ENCODE data around the gene ZSWIM5. TPM values are rescaled to one million over a fixed set of nuclear protein-coding genes. Genes with fewer than 3 reads are reported as not detected.

Gene ZSWIM5
- total RNA-seq, 1 donor from 2014 or later: 0.79 TPM

DNA sequence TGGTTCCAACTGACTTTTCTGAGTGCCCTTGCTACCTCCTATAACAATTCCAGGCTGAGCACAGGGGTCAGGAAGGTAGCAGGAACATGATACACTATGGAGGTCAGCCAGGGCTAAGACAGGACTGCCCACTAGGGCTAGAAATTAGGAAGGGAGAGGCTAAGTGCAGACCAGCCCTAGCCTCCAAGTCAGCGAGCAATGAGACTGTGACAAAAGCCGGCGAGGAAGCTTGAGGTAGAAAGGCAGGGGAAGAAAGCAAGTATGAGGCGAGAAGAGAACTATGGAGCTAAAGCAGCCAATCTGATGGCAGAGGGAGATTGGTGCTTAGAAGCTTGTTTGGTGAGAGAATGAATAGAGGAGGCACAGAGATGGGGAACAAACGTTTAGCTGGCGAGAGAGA lies 189.6 kb downstream of the ZSWIM5 start:
- no peak for DNase-seq

DNA sequence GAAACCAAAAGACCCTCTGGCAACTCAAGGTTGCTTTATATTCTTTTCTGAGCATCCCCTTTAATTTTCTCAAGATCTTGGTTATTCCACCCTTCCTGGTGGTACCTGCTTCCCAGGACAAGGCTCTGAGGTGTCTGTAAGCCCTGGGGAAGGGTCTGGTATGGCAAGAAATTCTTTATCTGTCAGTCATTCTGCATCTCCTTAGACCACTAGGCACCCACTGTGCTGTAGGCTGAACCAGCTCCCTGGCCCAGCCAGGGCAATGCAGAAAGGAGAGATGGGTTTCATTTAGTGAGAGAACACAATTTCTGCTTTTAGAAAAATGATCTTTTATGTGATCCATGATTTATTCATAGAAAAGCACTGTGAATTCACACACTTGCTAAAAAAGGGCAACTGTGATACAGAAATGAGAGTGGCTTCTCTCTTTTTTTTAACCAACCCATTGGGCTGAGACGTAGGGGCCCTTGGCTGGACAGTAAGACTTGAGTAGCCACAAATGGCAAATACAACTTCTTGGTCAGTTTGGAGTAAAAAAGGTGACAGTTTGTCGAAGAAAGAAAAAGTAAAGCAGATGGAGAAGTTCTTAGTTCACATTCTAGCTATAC lies 190.2 kb downstream of the ZSWIM5 start:
- DNase-seq: no peak

GRCh38 chr1:45015683-45016082 lies 190.7 kb downstream of the ZSWIM5 start:
- no peak for DNase-seq

GRCh38 chr1:45014321-45015028 lies 191.9 kb downstream of the ZSWIM5 start:
- peak; percentile 65 for DNase-seq

DNA sequence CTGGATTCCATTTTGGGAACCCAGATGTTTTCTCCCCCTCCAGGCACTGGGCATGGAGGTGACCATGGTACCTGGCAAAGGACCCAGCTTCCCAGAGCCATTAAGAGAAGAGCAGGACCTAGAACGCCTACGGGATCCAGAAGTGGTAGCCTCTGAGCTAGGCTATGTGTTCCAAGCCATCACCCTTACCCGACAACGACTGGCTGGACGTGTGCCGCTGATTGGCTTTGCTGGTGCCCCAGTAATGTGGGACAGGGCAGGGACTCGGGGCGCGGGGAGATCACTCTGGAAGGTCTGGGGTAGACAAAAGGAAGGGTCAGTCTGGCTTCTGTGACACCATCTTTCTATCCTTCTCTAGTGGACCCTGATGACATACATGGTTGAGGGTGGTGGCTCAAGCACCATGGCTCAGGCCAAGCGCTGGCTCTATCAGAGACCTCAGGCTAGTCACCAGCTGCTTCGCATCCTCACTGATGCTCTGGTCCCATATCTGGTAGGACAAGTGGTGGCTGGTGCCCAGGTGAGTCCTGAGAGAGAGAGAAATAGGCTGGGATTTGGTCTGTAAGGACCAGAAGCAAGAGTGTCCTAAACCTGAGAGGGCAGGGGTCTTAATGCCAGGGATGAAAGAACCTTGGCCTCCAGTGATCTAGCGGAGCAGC lies 192.7 kb downstream of the ZSWIM5 start:
- no peak for DNase-seq

- DNase-seq: no peak
Measured at GRCh38 chr1:45012639-45013278, 193.6 kb downstream of the ZSWIM5 start.

DNA sequence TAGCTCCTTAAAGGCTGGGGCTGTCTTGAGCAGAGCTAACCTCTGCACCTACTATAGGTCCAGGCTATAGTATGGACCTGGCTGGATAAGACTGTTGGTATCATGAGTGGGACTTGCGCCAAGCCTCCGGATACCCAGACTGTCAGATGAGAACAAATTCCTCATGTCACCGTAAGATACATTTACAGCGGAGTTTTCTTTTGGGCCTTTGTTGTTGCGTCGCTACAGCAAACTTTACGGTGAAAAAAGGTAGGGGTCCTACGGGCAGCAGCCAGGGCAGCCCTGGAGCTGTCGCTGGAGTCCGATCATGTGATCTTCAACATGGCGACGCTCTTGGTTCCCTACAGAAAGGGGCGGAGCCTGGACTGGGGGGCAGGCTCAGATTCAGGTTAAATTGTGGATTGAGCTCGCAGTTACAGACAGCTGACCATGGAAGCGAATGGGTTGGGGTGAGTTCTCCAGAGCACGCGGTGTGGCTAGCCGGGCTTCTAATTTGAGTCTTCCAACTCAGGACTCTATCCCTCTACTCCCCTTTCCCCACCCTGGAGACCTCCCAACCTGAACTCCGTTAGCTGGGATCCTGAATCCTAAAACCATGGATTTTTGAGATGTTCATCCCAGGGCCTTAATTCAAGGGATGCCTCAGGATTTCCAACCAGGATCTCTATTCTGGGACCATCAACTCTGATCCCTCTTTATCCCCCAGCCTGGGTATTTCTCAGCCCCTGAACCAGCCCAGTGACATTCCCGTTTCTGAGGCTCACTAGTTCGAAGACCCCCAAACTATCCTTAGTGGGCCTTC lies 194.4 kb downstream of the ZSWIM5 start, which contains the start of gene UROD:
UROD (plus strand) TSS at position 418 of the 802 bp plus-strand sequence; CDS start at position 430, 12 bp downstream.
- peak; percentile 96 for DNase-seq

GRCh38 chr1:45010855-45011811 lies 195.3 kb downstream of the ZSWIM5 start, which contains the start of gene HECTD3:
Gene HECTD3 (minus strand): TSS chr1:45011324. CDS start chr1:45011257, 67 bp downstream.
- DNase-seq: peak; percentile 76

DNA sequence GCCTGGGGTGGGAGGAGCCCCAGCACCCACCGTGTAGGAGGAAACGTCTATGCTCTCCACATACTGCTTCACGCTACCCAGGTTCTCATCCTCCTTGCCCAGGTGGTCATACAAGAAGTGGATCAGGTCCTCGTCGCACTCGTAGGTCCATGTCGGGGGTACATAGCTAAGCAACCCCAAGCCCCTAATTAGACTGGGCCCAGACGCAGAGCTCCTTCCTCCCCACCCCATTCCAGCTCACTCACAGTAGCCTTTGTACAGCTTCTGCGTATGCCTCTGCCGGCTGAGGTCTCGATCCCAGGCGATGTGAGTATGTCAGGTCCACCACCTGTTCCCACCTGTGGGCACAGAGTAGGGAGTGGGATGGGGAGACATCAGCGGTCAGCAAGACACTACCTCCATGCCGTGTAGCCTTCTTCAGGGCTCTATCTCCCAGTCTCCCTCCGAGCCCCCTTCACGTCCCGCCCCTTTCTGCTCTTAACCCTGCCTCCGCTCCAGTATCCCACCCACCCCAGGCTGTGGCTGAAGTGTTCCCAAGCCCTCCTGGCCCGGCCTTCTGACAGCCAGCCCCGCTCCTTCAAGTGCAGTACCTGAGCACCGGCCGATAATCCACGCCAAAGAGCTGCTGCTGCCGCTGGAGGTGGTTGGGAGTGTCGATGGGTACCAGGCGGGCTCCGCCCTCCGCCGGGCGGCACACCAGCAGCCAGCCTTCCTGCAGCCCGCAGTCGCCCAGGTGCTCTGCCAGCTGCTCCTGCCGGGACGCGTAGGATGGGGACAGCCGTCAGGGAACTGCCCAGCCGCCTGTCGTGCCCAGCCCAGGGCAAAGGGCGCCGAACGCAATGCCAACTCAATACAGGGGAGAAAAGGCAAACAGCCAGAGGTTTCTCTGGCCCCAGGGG lies 196.2 kb downstream of the ZSWIM5 start:
- DNase-seq: peak; percentile 2

GRCh38 chr1:45009296-45009865 lies 197.0 kb downstream of the ZSWIM5 start:
- no peak for DNase-seq

GRCh38 chr1:45008516-45008915 lies 197.9 kb downstream of the ZSWIM5 start:
- no peak for DNase-seq

GRCh38 chr1:45008076-45008475 lies 198.3 kb downstream of the ZSWIM5 start:
- no peak for DNase-seq

GRCh38 chr1:45007311-45007710 lies 199.1 kb downstream of the ZSWIM5 start:
- DNase-seq: no peak

DNA sequence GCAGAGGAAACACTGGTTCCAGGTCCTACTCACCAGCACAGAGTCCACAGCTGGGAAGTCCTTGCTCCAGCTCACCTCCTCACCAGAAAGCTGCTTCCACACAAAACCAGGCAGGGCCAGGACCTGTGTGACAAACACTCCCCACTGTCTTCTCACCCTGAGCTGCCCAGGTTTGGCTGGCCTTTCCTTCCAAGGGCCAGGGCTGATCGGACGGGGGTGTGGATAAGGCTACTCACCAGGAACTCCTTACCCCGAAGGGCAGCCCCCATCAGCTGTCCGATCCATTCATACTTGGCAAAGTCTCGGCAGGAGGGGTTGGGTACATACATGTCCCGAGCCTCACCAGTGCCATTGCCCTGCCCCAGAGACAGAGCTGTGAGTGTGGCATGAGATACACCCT lies 200.6 kb downstream of the ZSWIM5 start:
- DNase-seq: no peak

GRCh38 chr1:45004281-45004920 lies 202.0 kb downstream of the ZSWIM5 start:
- DNase-seq: no peak

DNA sequence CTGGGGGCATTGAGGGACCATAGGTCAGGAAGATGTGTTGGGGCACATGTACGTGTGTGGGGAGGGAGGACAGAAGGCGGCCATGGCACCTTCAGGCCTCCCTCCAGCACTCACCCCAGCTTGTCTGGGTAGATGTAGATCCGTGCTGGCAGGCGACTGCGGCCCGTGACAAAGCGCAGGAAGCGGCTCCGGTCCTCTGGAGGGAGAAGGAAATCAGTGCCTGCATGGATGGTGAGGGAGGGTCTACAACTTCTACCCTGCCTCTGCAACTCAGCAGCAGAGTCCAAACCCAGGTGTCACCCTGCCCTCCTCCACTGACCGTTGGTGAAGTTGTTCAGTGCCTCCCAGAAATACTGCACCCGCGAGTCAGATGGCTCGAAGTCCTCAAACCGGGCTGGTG lies 202.7 kb downstream of the ZSWIM5 start:
- no peak for DNase-seq

DNA sequence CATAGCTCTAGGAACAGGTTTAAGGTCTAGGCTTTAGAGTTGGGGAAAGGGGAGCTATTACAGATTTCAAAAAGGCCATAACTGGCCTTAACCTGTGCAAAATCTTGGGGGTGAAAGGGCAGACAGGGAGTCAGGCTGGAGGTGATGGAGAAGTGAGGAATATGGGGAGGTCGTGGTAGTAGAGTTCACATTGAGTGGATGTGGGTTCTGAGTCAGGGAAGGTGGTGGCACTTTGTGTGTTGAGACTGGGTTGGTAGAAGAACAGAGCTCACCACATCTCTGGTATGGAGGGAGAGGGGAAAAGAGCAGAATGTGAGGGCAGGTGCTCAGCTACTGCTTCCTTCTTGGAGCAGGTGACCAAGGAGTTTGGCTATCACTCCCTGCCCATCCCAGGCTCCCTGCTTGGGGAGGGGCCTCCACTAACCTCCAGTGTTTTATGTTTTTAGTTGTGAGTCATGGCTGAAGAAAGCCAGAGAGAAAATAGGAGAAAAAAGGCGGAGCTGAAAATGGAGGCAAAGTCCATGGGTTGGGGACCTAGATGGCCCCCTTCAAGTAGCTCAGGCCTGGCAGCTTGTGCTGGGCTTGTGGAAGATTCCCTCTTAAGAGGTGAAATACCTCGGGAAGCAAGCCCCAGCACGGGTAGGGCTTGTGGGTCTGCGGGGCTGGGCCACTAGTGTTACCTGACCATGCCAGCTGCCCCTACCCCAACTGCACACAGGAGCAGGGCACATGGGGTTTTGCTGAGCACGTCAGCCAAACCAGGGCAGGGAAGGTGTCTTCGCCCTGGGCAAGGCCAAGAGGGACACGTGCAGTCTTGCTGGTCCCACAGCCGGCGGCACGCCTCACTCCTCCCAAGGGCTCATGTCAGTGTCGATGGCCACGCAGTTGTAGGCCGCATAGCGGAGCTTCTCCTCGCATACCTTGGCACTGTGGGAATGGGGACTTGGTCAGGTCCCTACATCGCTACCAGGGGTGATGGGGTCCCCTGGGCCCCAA lies 203.5 kb downstream of the ZSWIM5 start:
- DNase-seq: no peak

Data from skin of body (tissue), 2 donors.